Fibroblast of skin of left quadriceps (primary cell): ENCODE results near the gene CIDEB.
"Not testable (repeated sequence)": the region's sequence is repeated elsewhere in the genome, so short reads cannot be mapped to it uniquely, and the experiment has no call there.

Source experiments
- DNase-seq, 2 experiments: peaks; one replicate each; pipeline ENCODE4 v3.0.0-alpha.2; 2013; ENCODE audit warnings: low read depth in 2 of 2

The CIDEB gene

DNA sequence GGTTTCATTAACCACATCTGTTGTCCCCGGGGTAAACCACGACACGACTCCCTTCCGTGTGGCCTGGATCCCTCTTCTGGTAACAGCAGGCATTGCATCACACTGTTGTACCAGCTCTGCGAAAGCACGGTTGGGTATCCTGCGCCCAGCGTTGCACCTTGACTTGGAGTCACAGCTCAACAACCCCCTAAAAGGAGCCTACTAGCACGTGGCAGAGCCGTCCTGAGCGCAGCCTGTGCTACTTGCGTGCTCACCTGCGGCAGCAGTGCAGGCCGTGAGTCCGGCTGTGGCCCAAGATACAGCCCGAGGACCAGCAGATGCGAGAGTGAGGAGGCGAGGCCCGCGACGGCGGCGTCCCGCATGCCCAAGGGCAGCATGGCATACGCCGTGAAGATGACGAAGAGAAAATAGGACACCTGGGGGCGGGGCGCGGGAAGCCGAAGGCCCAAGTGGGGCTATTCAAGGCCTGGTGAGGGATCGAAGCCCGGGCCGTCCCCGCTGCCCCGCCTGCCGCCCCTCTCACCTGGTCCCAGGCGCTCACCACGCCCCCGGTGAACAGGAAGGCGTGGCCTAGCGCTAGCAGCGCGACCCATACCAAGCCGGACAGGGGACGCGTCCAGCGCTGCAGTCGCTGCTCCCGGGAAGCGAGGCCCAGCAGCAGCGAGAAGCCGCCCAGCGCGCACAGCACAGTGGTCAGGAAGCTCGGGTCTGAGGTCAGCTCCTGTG lies 24.7 kb upstream of the CIDEB start:
- DNase-seq, result no peak

GRCh38 chr14:24331731-24332267 lies 24.0 kb upstream of the CIDEB start:
- no peak for DNase-seq

- DNase-seq, result no peak
Measured at GRCh38 chr14:24330973-24331674, 23.3 kb upstream of the CIDEB start.

GRCh38 chr14:24329736-24330135 lies 22.0 kb upstream of the CIDEB start:
- no peak for DNase-seq

DNA sequence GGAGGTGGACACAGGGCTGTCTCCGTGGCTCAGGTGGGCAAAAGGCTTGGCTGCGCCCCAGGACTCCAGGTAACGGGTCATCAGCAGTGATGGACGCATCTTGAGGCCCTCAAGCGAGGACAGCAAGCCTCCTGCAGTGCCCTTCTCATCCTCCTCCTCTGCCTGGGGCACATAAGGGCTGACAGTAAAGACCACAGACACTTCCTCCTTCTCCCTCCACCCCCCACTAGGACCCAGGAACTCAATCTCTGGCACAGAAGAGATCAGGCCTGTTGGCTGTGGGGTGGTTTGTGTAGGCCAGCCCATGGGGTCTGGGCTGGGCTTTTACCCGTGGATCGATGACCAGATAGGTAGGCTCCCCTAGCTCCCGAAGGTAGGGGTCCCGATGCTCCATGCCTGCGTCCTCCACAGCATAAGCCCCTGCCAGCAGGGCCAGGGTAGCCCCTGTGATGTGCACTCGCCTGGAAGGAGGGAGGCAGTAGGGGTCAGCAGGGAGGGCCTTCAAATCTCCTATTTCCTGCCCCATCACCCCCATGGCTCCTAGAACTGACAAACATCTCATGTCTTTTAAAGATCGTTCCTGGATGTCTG lies 21.4 kb upstream of the CIDEB start:
- DNase-seq, result no peak

- DNase-seq, result not testable (repeated sequence)
Measured at GRCh38 chr14:24327914-24328313, 20.1 kb upstream of the CIDEB start.

GRCh38 chr14:24327303-24327702 lies 19.5 kb upstream of the CIDEB start:
- DNase-seq, result no peak

DNA sequence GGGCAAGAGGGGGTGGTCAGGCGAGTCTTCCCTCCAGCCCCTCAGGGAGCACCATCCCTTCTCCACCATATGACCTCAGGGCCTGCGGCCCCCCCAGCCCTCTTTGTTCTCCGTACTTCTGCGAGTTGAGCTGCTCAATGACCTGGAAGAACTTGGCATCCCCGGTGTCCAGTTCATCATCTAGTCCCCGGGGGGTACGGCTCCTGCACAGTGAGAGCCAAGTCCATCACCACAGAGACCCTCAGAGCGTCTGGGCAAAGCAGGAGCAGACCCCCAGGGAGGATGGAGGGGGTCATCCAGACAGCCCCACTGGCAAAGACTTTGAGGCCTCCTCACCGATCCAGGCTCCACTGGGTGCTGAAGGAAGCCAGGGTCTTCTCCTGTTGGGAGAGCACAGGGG lies 18.2 kb upstream of the CIDEB start:
- no peak for DNase-seq

GRCh38 chr14:24325041-24325530 lies 17.3 kb upstream of the CIDEB start:
- DNase-seq, result no peak

GRCh38 chr14:24324024-24324423 lies 16.2 kb upstream of the CIDEB start:
- no peak for DNase-seq

- DNase-seq, result no peak
Measured at GRCh38 chr14:24323341-24323740, 15.6 kb upstream of the CIDEB start.

- no peak for DNase-seq
Measured at GRCh38 chr14:24322672-24323071, 14.9 kb upstream of the CIDEB start.

DNA sequence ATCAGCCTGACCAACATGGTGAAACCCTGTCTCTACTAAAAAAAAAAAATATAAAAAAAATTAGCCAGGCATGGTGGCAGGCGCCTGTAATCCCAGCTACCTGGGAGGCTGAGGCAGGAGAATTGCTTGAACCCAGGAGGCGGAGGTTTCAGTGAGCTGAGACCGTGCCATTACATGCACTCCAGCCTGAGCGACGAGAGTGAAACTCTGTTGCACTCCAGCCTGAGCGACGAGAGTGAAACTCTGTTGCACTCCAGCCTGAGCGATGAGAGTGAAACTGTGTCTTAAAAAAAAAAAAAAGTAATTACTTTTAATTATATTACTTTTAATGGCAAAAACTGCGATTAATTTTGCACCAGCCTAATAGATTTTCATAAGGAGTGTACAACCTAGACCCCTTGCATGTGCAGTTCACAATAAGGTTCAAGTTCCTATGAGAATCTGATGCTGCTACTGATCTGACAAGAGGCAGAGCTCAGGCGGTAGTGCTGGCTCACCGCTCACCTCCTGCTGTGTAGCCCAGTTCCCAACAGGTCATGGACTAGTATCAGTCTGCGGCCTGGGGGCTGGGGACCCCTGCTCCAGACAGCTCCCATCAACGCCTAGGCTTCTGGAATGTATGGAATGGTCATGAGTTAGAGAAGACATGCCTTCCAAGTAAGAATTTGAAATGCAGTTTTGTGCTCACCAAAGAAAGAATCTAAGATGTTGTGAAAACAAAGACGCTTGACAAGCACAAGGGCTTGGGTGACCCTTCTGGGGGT lies 13.6 kb upstream of the CIDEB start:
- no peak for DNase-seq

DNA sequence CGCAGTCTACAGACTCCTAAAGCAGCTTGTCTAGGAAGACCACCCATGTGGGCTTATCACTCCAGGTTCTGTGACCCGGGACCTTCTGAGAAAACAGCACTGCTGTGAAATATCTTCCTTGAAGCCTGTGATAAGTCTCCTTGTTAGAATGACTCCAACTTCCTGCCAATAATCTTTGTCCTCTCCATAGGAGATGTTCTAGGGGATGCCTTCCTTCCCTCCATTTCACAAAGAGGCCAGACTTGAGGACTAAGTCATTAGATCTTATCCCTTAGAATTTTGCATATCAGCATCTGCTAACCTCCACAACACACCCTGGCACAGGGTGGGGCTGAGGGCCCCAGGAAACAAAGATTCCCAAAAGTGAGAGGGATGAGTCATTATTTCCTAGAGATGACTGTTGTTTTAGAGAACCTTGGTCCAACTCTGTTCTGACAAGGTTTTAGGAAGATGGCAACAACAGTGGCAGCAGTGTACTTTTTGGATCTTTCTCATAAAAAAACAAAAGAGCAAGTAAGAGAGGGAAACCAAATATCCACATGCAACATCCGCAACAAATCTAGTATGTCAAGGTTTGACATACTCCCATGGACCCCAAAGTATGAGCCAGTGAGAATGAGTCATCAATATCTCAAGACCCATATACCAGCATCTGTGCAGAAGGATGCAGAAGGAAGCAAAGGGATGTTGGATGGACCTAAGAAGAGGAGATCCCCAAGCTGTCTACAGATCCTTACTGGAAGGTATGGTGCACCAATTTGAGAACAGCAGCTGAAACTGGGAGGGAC lies 9.6 kb upstream of the CIDEB start:
- no peak for DNase-seq

DNA sequence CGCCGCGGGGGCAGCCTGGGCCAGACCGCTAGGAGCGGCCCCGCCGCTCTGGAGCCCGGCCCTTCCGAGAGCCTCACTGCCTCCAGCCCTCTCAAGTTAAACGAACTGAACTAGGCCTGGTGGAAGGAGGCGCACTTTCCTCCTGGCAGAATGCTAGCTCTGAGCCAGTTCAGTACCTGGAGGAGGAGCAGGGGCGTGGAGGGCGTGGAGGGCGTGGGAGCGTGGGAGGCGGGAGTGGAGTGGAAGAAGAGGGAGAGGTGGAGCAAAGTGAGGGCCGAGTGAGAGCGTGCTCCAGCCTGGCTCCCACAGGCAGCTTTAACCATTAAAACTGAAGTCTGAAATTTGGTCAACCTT lies 8.8 kb upstream of the CIDEB start:
- no peak for DNase-seq

DNA sequence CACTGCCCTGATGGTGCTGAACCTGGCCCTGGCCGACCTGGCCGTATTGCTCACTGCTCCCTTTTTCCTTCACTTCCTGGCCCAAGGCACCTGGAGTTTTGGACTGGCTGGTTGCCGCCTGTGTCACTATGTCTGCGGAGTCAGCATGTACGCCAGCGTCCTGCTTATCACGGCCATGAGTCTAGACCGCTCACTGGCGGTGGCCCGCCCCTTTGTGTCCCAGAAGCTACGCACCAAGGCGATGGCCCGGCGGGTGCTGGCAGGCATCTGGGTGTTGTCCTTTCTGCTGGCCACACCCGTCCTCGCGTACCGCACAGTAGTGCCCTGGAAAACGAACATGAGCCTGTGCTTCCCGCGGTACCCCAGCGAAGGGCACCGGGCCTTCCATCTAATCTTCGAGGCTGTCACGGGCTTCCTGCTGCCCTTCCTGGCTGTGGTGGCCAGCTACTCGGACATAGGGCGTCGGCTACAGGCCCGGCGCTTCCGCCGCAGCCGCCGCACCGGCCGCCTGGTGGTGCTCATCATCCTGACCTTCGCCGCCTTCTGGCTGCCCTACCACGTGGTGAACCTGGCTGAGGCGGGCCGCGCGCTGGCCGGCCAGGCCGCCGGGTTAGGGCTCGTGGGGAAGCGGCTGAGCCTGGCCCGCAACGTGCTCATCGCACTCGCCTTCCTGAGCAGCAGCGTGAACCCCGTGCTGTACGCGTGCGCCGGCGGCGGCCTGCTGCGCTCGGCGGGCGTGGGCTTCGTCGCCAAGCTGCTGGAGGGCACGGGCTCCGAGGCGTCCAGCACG lies 8.2 kb upstream of the CIDEB start:
- DNase-seq, result no peak

GRCh38 chr14:24315243-24315806 lies 7.5 kb upstream of the CIDEB start:
- no peak for DNase-seq

DNA sequence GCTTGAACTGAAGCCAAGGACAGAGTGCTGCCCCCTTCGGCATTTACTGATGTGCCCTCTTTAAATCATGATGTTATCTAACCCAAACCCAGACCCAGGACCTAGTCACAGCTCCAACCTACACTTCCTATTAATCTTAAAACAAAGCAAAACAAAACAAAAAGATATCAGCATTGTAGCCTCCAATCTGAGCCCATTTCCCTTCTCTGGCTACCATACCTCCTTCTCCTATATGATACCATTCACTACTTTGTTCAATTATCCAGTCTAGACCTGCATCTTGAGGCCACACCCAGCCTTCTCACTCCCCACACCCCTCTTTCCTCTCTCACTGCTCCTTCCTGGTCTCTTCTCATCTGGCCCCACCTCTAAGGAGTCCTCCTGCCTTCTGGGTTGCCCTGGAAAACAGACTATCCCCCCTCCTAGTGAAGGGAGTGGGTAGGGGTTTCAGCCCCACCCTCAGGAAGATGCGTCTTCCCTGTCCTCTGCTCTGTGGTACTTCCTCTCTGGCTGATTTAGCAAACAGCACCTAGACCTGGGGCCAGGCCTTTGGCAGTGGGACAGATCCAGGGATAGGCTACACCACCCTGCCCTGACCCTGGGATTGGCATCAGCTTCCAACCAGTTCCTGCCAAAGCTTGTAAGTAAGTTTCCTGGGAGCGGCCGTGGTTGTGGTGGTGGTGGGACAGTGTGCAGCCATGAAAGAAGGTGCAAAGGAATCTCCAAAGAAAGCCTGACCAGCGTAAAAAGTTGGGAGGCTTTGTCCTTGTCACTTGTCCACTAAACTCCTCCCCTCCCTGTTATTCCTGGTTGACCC lies 6.8 kb upstream of the CIDEB start:
- DNase-seq, result no peak

- DNase-seq, result no peak
Measured at GRCh38 chr14:24313913-24314312, 6.1 kb upstream of the CIDEB start.
